ENCODE results near the gene BCHE.

Gene BCHE

DNA sequence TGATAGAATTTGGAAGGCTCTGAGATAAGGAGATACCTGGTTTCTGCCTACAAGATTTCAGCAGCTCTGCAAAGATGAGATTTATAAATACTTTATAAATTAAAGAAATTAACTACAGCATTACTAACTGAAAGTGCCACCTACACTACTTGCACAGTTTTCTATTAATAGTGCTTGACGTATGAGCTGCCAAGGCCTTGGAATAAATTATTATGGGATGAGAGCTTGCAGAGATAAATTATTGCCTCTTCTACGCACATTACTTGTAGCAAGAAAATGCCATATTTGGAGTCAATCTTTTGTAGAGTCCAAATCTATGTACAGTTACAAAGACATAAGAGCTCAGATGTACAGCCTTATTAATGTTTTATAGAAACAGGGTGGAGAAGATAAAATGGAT lies 89.1 kb downstream of the BCHE start:
- no peak for DNase-seq

DNA sequence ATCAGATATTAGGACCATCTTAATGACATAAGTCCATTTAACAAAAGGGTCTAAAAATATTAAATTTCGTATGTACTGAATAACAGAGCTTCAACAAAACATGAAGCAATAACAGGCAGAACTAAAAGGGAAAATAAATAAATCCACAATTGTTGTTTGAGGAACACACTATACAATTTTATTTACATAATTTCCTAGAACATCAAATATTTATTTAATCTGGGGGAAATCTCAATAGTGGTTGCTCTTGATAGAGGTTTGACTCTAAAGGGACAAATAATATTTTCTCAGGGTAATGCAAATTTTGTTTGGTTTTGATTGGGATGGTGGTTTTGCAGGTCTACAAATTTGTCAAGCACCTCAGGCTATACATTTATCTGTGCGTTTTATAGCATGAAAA lies 90.3 kb downstream of the BCHE start:
- no peak for DNase-seq

DNA sequence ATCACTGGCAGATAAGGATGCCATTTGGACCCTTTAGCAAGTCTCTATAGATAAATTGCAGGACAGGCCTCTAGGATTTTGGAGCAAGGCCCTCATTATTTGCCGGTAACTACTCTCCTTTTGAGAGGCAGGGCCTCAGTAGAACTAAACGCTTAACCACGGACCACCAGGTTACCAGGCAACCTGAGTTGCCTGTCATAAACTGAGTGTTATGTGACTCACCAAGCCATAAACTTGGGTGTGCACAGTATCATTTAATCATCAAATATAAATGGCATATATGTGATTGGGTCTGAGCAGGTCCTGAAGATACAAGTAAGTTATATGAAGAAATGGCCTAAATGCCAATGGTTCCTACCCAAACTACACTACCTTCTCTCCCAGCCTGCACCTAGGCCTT lies 93.2 kb downstream of the BCHE start:
- no peak for DNase-seq

DNA sequence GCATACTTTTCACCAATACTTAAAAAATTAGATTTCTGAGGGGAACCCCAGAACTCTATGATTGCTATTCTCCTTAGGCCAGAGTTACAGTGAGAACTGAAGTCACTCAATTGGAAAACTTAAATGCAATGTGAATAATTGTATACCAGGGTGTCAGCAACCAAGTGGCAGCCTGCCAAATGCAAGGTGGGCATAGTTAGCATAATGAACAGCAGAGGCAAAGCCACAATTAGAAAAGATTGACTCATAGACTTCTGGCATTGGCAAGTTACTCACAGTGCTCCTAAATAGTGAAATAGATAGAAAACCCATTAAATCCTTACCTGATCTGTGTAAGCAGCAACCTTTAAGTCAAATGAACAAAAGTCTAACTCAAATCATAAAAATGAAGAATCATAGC lies 94.9 kb downstream of the BCHE start:
- no peak for DNase-seq

DNA sequence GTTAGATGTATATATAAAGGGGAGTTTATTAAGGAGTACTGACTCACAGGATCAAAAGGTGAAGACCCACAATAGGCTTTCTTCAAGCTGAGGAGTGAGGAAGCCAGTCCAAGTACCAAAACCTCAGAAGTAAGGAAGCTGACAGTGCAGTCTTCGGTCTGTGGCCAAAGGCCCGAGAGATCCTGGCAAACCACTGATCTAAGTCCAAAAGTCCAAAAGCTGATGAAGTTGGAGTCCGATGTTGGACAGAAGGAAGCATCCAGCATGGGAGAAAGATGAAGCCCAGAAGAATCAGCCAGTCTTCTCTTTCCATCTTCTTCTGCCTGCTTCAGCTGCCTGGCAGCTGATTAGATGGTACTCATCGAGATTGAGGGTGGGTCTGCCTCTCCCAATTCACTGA lies 107.5 kb downstream of the BCHE start:
- no peak for DNase-seq

DNA sequence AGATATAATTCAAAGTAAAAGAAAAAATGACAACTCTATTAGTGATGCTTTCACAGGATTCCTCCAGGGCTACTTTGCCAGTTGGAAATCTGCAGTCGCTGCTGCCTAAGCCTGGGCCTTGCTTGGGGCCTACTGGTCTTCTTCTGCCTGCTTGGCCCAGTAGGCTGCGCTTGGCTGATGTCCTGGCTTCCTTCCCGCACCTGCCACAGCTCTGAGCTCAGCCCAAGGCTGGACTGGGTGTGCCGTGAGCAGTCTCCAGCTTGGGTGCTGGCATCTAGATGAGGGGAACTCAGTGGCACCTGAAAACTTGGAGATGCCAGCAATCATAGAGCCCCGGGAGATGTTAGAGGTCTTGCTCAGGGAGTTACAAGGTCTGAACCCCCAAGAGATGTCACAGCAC lies 108.3 kb downstream of the BCHE start:
- DNase-seq, result no peak

DNA sequence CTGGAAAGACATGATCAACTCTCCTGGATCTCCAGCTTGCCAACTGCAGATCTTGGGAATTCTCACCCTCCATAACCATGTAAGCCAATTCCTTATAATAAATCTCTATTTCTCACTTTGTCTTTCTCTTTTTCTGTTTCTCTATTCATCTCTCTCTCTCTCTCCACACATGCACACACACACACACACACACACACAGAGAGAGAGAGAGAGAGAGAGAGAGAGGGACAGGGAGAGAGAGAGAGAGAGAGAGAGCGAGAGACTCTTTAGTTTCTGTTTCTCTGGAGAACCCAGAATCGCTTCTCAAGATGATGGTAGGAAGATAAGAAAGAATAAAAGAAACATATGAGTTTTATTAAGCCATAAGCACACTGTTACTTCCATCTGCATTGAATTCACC lies 111.9 kb downstream of the BCHE start:
- no peak for DNase-seq

Measured in stimulated activated naive CD4-positive, alpha-beta T cell (primary cell).